HL-60 (cell line): ENCODE measurements around the gene GTF3C5.

Source experiments
- DNase-seq, 2 experiments: peaks; one replicate each; pipeline ENCODE4 v3.0.0-alpha.2; 2010 to 2020; ENCODE audit warnings: low read depth in 1 of 2, low spot score in 1 of 2
- H3K27ac ChIP-seq: fragments of 250-450 bp; sonication (Bioruptor Pico); replicated peaks from 2 replicates; pipeline ENCODE4 v1.5.1; 2020; ENCODE audit warnings: mild to moderate bottlenecking, moderate library complexity
- H3K27me3 ChIP-seq: fragments of 250-450 bp; sonication (Bioruptor Pico); 2 replicates; pipeline ENCODE4 v1.5.1; 2021; ENCODE audit warnings: mild to moderate bottlenecking, moderate library complexity; ENCODE audit not compliant: insufficient read depth, poor library complexity, severe bottlenecking
- H3K4me3 ChIP-seq: replicated peaks from 2 replicates; pipeline ENCODE4 v1.5.1; 2011; ENCODE audit warnings: mild to moderate bottlenecking, control low read depth, low read length; ENCODE audit not compliant: insufficient read depth
- CTCF ChIP-seq: IDR thresholded peaks from one replicate; pipeline ENCODE4 v1.5.1; 2011; ENCODE audit warnings: low read length, control low read depth, inconsistent platforms; ENCODE audit not compliant: insufficient read depth
- GABPA ChIP-seq: IDR thresholded peaks from 2 replicates; pipeline ENCODE4 v1.6.1; 2012; ENCODE audit warnings: low read depth
- POLR2AphosphoS5 ChIP-seq: IDR thresholded peaks from 2 replicates; pipeline ENCODE4 v1.6.1; 2012; ENCODE audit warnings: low read depth
- REST ChIP-seq: IDR thresholded peaks from 2 replicates; pipeline ENCODE4 v1.6.1; 2012; ENCODE audit warnings: low read depth; ENCODE audit not compliant: insufficient replicate concordance
- SPI1 ChIP-seq: IDR thresholded peaks from 2 replicates; pipeline ENCODE4 v1.6.1; 2012; ENCODE audit warnings: low read depth, mild to moderate bottlenecking, borderline replicate concordance

The GTF3C5 gene

DNA sequence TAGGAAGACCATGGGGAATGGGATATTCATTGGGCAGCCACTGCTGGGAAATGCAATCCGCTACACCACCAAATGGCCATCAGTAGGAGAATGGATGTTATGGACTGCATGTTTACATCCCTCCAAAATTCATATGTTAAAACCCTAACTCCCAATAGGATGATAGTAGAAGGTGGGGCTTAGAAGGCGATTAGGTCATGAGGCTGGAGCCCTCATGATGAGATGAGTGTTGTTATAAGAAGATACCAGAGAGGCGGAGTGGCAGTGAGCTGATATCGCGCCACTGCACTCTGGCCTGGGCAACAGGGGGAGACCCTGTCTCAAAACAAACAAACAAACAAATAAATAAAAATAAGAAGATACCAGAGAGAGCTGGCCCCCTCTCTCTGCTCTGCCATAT, 16.1 kb upstream of the GTF3C5 start:
- Histone ChIP-seq H3K27ac (no peak overlapping the region), H3K27me3 (no peaks in the 10 kb centered on the region), H3K4me3 (no peak overlapping the region)
- no peak for TF ChIP-seq SPI1
- TF ChIP-seq CTCF = no peak
- TF ChIP-seq POLR2AphosphoS5 = no peak
- no peak for TF ChIP-seq GABPA
- TF ChIP-seq REST = no peak
- no peak for DNase-seq

GRCh38 chr9:133023117-133023890, 7.5 kb upstream of the GTF3C5 start:
- no peak overlapping the region for H3K27ac ChIP-seq
- TF ChIP-seq GABPA = no peak
- no peak for TF ChIP-seq SPI1
- no peak for TF ChIP-seq CTCF
- TF ChIP-seq REST = no peak
- peak in 1 of 2 experiments; percentile 85 for DNase-seq
- no peaks in the 10 kb centered on the region for H3K27me3 ChIP-seq
- no peak overlapping the region for H3K4me3 ChIP-seq

DNA sequence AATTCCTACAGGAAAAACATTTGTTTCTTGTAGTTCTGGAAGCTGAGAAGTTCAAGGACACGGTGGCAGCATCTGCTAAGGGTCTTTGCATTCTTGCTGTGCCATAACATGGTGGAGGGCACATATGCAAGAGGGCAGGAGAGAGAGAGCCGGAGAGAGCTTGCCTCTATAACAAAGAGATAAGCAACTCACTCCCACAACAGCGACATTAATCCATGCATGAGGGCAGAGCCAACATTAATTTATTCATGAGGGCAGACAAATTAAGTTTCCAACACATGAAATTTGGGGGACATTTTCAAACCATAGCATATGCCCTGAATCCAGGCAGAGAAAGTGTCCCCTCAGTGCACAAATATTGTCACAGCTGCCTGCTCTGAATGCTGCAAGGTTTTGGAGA, 4.4 kb upstream of the GTF3C5 start:
- DNase-seq = no peak
- H3K27me3 ChIP-seq = no peaks in the 10 kb centered on the region
- H3K4me3 ChIP-seq = no peak overlapping the region
- H3K27ac ChIP-seq = no peak overlapping the region
- TF ChIP-seq SPI1 (no peak), REST (no peak)
